Activated naive CD4-positive, alpha-beta T cell (primary cell): Measurements from ENCODE around the gene KCNQ5.
"Not testable (repeated sequence)": the region's sequence is repeated elsewhere in the genome, so short reads cannot be mapped to it uniquely, and the experiment has no call there.

ENCODE experiments used
- DNase-seq, 4 experiments: peaks; one replicate each; lab custom pipeline; 2025; lab: John Stamatoyannopoulos, UW

KCNQ5 gene

GRCh38 chr6:72841195-72841594 lies 219.3 kb downstream of the KCNQ5 start:
- no peak for DNase-seq

- DNase-seq: no peak
Measured at GRCh38 chr6:72842140-72842539, 220.3 kb downstream of the KCNQ5 start.

- no peak for DNase-seq
Measured at GRCh38 chr6:72844614-72845013, 222.8 kb downstream of the KCNQ5 start.

GRCh38 chr6:72849346-72849745 lies 227.5 kb downstream of the KCNQ5 start:
- no peak for DNase-seq

- DNase-seq: no peak
Measured at GRCh38 chr6:72850040-72850439, 228.2 kb downstream of the KCNQ5 start.

GRCh38 chr6:72850469-72850868 lies 228.6 kb downstream of the KCNQ5 start:
- DNase-seq: no peak

- DNase-seq: no peak
Measured at GRCh38 chr6:72855471-72855870, 233.6 kb downstream of the KCNQ5 start.

- no peak for DNase-seq
Measured at GRCh38 chr6:72856801-72857200, 234.9 kb downstream of the KCNQ5 start.

- DNase-seq: no peak
Measured at GRCh38 chr6:72857791-72858585, 236.1 kb downstream of the KCNQ5 start.

- DNase-seq: no peak
Measured at GRCh38 chr6:72861059-72861458, 239.2 kb downstream of the KCNQ5 start.

GRCh38 chr6:72861935-72862432 lies 240.1 kb downstream of the KCNQ5 start:
- DNase-seq: no peak

GRCh38 chr6:72863131-72863530 lies 241.3 kb downstream of the KCNQ5 start:
- DNase-seq: no peak

- DNase-seq: no peak
Measured at GRCh38 chr6:72864236-72864635, 242.4 kb downstream of the KCNQ5 start.

GRCh38 chr6:72864799-72865198 lies 242.9 kb downstream of the KCNQ5 start:
- no peak for DNase-seq

GRCh38 chr6:72865467-72865866 lies 243.6 kb downstream of the KCNQ5 start:
- no peak for DNase-seq

- DNase-seq: no peak
Measured at GRCh38 chr6:72869621-72870020, 247.8 kb downstream of the KCNQ5 start.

- no peak for DNase-seq
Measured at GRCh38 chr6:72873433-72873832, 251.6 kb downstream of the KCNQ5 start.

GRCh38 chr6:72876256-72876655 lies 254.4 kb downstream of the KCNQ5 start:
- DNase-seq: no peak

GRCh38 chr6:72886170-72886569 lies 264.3 kb downstream of the KCNQ5 start:
- no peak for DNase-seq

- DNase-seq: no peak
Measured at GRCh38 chr6:72890233-72890632, 268.4 kb downstream of the KCNQ5 start.

- DNase-seq: no peak
Measured at GRCh38 chr6:72890671-72891070, 268.8 kb downstream of the KCNQ5 start.

- no peak for DNase-seq
Measured at GRCh38 chr6:72892901-72893300, 271.0 kb downstream of the KCNQ5 start.

GRCh38 chr6:72894091-72894490 lies 272.2 kb downstream of the KCNQ5 start:
- DNase-seq: no peak

GRCh38 chr6:72898313-72898712 lies 276.4 kb downstream of the KCNQ5 start:
- not testable (repeated sequence) for DNase-seq
